AG04450 (cell line): ENCODE measurements around the gene ANO9. TPM values are rescaled to one million over a fixed set of nuclear protein-coding genes. Genes with fewer than 3 reads are reported as not detected.

Experiments
- CTCF ChIA-PET: fragments of 300-600, 350-600 bp; formaldehyde crosslinking; extraction: SDS; loops from one replicate; lab custom pipeline; 2022; ENCODE audit warnings: antibody characterized with exemption, inconsistent platforms; lab: Charles Lee
- POLR2A ChIA-PET: fragments of 350-600 bp; formaldehyde crosslinking; extraction: SDS; loops from one replicate; lab custom pipeline; 2021; ENCODE audit warnings: antibody characterized with exemption, inconsistent platforms; lab: Yijun Ruan, JAX
- DNase-seq: peaks from one replicate; pipeline ENCODE4 v3.0.0-alpha.2; 2011; ENCODE audit warnings: low read depth, low spot score
- H3K27ac ChIP-seq: one replicate; pipeline ENCODE4 v1.5.1; 2012; ENCODE audit warnings: low read depth, low read length, control low read depth
- H3K27me3 ChIP-seq: one replicate; pipeline ENCODE4 v1.6.0; 2012; ENCODE audit warnings: low read length; ENCODE audit not compliant: control insufficient read depth, insufficient read depth
- H3K4me3 ChIP-seq: 2 replicates; pipeline ENCODE4 v1.5.1; 2011; ENCODE audit warnings: mild to moderate bottlenecking, low read depth, low read length, control low read depth
- H3K9me3 ChIP-seq: 2 replicates; pipeline ENCODE4 v1.5.1; 2012; ENCODE audit warnings: low read length; ENCODE audit not compliant: control insufficient read depth, insufficient read depth
- polyA plus RNA-seq: library from polyadenylated mRNA; depleted of rRNA; stranded (reverse); fragments of >200 nt; gene quantifications from 2 replicates; pipeline ENCODE4 v1.2.3, GENCODE V29; 2011
- TF ChIP-seq, protein P1 (sequence below): IDR thresholded peaks from 2 replicates; pipeline ENCODE4 v1.5.1; 2011; ENCODE audit warnings: low read depth, low read length, control low read depth, inconsistent platforms

Gene ANO9
- polyA plus RNA-seq, 1 experiment = 0.10 TPM

DNA sequence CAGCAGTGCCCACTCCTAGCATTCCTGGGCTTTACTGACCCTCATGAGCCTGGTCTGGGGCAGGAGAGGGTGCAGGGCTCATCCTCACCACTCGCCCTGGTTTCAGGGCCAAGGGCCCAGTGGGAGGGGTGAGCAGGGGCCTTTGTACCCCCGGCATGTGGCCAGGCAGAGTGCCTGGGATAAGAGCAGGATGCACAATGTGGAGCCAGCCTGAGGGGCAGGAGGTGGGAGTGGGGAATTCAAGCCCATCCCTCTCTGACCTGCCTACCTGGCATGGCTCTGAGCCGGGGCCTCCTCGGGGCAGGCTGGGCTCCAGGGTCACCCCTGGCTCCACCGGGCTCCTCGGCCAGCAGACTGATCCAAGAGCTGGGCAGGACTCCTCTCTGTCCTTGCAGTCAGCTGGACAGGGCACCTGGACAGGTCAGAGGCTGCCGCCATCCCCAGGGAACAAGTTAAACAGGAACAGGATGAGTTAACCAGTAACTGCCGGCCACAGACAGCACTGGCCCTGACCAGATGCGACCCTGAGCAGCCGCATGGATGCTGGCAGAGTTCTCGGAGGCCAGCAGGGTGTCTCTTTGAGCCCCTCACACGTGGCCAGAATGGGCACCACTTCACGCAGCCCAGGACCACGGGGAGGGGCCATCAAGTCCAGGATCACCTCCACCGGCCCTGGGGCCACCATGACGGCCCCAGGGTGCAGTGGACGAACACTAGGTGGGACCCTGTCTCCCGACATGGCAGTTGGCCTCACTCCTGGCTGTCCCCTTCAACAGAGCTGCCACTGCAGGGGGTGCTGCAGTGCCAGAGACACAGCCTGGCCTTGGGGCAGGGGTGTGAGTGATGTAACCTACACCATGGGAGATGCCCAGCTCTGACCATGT lies 32.0 kb downstream of the ANO9 start:
- H3K27me3 ChIP-seq = no peaks in the 10 kb centered on the region
- TF ChIP-seq, protein P1, sequence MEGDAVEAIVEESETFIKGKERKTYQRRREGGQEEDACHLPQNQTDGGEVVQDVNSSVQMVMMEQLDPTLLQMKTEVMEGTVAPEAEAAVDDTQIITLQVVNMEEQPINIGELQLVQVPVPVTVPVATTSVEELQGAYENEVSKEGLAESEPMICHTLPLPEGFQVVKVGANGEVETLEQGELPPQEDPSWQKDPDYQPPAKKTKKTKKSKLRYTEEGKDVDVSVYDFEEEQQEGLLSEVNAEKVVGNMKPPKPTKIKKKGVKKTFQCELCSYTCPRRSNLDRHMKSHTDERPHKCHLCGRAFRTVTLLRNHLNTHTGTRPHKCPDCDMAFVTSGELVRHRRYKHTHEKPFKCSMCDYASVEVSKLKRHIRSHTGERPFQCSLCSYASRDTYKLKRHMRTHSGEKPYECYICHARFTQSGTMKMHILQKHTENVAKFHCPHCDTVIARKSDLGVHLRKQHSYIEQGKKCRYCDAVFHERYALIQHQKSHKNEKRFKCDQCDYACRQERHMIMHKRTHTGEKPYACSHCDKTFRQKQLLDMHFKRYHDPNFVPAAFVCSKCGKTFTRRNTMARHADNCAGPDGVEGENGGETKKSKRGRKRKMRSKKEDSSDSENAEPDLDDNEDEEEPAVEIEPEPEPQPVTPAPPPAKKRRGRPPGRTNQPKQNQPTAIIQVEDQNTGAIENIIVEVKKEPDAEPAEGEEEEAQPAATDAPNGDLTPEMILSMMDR = no peak
- peaks cover 4% of the 10 kb centered on the region; the same call in 1 of the 2 replicates for H3K9me3 ChIP-seq
- CTCF ChIA-PET = no interaction called here
- DNase-seq = no peak
- no peak overlapping the region for H3K27ac ChIP-seq
- POLR2A ChIA-PET = no interaction called here
- H3K4me3 ChIP-seq = no peak overlapping the region

DNA sequence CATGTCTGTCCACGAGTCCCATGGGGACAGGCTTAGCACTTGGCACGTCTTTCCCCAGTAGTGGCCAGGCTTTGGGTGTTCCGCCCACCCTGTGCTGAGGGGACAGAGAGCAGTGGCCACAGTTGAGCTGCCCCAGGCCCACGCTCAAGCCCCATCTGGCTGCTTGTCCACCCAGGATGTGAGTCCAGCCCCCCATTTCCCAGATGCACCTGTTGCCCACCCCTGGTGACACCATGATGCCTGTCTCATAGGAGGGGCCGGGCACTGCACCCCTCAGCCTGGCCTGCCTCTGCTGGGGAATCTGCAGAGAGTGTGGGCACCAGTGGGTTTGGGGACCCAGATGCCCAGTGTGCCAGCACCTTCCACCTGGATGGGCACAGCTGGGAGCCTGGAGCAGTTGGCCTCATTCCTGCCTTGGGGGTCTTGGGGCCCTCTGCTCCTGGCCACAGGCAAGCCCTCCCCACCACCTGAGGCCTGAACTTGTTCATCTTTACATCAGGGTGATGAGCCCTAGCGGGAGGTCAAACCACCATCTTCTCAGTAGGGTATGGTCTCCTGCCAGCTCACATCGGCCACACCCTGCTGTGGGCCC lies 32.7 kb downstream of the ANO9 start:
- H3K27me3 ChIP-seq = no peaks in the 10 kb centered on the region
- peaks cover 4% of the 10 kb centered on the region; the same call in 1 of the 2 replicates for H3K9me3 ChIP-seq
- H3K27ac ChIP-seq = no peak overlapping the region
- TF ChIP-seq, protein P1 = no peak
- CTCF ChIA-PET = no interaction called here
- POLR2A ChIA-PET = no interaction called here
- no peak overlapping the region for H3K4me3 ChIP-seq
- no peak for DNase-seq

DNA sequence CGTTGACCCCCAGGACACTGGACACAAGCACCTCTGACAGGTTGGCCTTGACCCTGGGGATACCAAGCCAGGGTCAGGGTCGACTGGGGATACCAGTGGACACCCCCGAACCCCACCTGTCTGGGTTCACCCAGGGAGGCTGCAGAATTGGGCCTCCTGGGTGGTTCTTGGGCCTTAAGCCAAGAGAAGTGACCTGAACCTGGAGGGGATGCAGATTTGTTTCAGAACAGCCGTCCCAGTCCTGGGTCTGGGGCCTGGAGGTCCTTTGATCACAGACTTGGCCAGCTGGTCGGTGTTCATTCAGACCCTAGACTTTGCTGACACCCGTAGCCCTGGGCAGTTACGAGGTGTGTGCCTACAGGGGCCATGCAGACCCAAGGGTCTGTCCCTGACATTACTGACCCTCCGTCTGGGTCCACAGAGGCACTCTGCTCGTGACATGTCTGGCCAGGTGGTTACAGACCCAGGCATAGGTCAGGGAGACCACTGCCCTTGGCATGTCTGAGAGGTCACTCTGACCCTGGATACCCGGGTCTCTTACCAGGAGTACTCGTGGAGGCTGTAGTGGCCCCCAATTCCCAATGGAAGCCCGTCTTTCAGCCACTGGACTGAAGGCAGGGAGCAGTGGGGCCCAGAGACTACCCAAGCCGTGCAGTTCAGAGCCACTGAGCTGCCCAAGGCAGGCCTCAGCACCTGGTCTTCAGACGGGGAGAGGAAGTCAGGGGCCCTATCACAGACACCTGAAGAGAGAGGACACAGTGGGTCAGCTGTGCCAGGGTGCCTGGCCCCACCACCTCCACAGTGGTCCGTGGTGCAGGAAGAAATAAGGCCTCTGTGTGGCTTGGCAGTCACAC lies 33.4 kb downstream of the ANO9 start:
- Histone ChIP-seq H3K27me3 (no peaks in the 10 kb centered on the region), H3K9me3 (peaks cover 4% of the 10 kb centered on the region; the same call in 1 of the 2 replicates), H3K27ac (no peak overlapping the region), H3K4me3 (no peak overlapping the region)
- no peak for DNase-seq
- TF ChIP-seq, protein P1 = no peak
- ChIA-PET CTCF (no interaction called here), POLR2A (interaction anchor here (1.0 kb wide), 1 partner anchor 128 kb away, joined by 3 read pairs; no protein-coding TSS in a partner anchor)

DNA sequence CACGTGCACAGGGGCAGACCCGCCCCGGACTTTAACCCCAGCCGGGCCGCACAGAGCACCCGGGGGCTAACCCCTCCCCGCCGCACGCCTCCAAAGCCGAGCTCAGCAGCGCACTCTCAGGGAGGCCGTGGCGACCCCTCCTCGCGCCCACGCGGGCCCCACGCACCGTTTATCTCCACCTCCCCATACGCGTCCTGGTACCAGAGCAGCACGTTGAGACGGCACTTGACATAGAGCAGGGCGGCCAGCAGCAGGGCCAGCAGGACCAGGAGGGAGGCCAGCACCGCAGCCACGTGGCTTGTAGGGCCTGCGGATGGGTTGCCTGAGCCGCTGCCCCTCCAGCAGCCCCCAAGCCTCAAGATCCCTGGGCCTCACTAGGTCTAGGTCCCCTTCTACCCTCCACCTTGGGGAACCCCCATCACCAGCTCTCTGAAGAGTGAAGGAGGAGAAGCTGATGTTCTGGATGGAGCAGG lies 34.1 kb downstream of the ANO9 start:
- no peak for DNase-seq
- POLR2A ChIA-PET = interaction anchor here (0.5 to 1.3 kb wide), 4 partner anchors 14 to 201 kb away, joined by 3 read pairs; partner anchors contain the start of genes BET1L and PKP3
- no peak overlapping the region for H3K4me3 ChIP-seq
- H3K27ac ChIP-seq = no peak overlapping the region
- CTCF ChIA-PET = interaction anchor here (1.0 to 2.1 kb wide), 2 partner anchors 41 to 43 kb away, joined by 3 to 18 read pairs; no protein-coding TSS in a partner anchor
- H3K9me3 ChIP-seq = peaks cover 4% of the 10 kb centered on the region; the same call in 1 of the 2 replicates
- TF ChIP-seq, protein P1 = no peak
- no peaks in the 10 kb centered on the region for H3K27me3 ChIP-seq
